Midbrain (tissue), 1 donor: Measurements from ENCODE around the gene PROP1.
"Not testable (repeated sequence)": the region's sequence is repeated elsewhere in the genome, so short reads cannot be mapped to it uniquely, and the experiment has no call there.

Source experiments
- DNase-seq: peaks from one replicate; lab custom pipeline; 2025; lab: John Stamatoyannopoulos, UW

Gene PROP1

DNA sequence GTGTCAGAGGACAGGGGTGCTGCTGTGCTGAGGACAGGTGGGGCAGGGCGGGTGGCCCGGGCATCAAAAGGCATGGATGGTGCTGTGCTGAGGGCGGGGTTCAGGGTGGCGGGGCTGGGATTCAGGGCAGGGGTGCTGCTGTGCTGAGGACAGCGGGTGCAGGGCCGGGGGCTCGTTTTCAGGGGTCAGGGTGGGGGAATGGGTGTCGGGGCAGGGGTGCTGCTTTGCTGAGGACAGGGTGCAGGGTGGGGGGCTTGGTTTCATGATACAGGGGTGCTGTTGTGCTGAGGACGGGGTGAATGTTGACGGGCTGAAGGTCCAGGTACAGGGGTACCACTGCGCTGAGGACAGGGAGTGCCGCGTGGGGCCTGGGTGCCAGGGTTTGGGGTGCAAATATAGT lies 50.9 kb downstream of the PROP1 start:
- DNase-seq: not testable (repeated sequence)

GRCh38 chr5:177943805-177944736 lies 52.0 kb downstream of the PROP1 start:
- not testable (repeated sequence) for DNase-seq

DNA sequence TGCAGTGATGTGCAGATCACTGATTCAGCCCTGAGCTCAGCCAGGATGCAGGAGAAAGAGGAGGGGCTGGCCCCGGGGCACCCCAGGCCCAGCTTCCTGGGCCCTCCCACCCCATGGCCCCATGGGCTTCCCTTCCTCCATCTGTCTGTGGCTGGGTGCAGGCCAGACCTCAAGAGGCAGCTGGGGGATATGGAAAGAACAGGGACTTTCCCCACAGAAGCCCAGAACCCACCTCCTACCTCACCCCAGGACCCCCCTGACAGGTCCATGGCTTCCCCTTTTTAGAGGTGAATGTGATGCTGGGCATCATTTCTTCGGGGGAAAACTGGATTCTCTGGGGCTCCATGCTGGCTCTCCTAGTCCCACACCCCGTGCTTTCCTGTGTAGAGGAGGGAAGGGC lies 53.1 kb downstream of the PROP1 start:
- not testable (repeated sequence) for DNase-seq
